Heart left ventricle (tissue), 13 donors: ENCODE measurements around the gene DUSP1.

Experiments
- POLR2A ChIP-seq, 2 donors: fragments of 450-650 bp; IDR thresholded peaks; one replicate each; pipeline ENCODE4 v1.6.1; 2017; ENCODE audit warnings: antibody characterized with exemption in 2 of 2, mild to moderate bottlenecking in 2 of 2, moderate library complexity in 2 of 2
- TF ChIP-seq, protein P1 (sequence below), 12 donors: fragments of 200-600 bp; sonication (generic) in 4 of 12; IDR thresholded peaks; one replicate each; pipeline versions ENCODE4 v1.5.0 to v1.8.0; 2018 to 2022; ENCODE audit warnings: antibody characterized with exemption in 12 of 12, mild to moderate bottlenecking in 5 of 12
- donor health status: ischemic (EF 13 %, LVEDD 7.1; RV severe dilation, severe dysfunction).
- donor health status: DM: no; HTN: yes; CAD: no.
- donor health status: DM: no; HTN: no; CAD: no.
- donor health status: ischemic (EF 25% LVEDD 6.9; RV normal size, moderate dysfunction).
- donor health status: ischemic (EF 25% LVEDD 5.7; RV mildly dilated, moderate dysfunction).
- donor health status: ischemic (EF 35%, LVEDD 5.7; RV mildly dilated, moderate dysfunction).
- donor health status: nonischemic (EF 11% LVEDD 7.7; RV severe dilation, severe dysfunction).
- donor health status: DM: yes; HTN: yes; CAD: no.
- donor health status: PGD.
- donor health status: ischemic (EF 29% LVEDD 5.4; RV normal size, mild dysfunction).
- donor health status: nonischemic (EF 23%, LVEDD 6.1; RV moderate dilation, normal function).

GRCh38 chr5:172746725-172747124 is 24.3 kb downstream of the DUSP1 start:
- TF ChIP-seq, protein P1, sequence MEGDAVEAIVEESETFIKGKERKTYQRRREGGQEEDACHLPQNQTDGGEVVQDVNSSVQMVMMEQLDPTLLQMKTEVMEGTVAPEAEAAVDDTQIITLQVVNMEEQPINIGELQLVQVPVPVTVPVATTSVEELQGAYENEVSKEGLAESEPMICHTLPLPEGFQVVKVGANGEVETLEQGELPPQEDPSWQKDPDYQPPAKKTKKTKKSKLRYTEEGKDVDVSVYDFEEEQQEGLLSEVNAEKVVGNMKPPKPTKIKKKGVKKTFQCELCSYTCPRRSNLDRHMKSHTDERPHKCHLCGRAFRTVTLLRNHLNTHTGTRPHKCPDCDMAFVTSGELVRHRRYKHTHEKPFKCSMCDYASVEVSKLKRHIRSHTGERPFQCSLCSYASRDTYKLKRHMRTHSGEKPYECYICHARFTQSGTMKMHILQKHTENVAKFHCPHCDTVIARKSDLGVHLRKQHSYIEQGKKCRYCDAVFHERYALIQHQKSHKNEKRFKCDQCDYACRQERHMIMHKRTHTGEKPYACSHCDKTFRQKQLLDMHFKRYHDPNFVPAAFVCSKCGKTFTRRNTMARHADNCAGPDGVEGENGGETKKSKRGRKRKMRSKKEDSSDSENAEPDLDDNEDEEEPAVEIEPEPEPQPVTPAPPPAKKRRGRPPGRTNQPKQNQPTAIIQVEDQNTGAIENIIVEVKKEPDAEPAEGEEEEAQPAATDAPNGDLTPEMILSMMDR (IDR thresholded peaks at IDR 0.05), result no peak
- TF ChIP-seq POLR2A (IDR thresholded peaks at IDR 0.05), result peak in 1 of 2 donors; percentile 25
